Measurements from ENCODE around the gene SMCO2. TPM values are rescaled to one million over a fixed set of nuclear protein-coding genes. Genes with fewer than 3 reads are reported as not detected.

Gene SMCO2
- total RNA-seq, 1 experiment from 2014 or later = 0.20 TPM

GRCh38 chr12:27516625-27517024, 70.1 kb downstream of the SMCO2 start:
- no peak overlapping the region for H3K14ac ChIP-seq (ENCODE audit: insufficient read depth, low read length)
- no peak for TF ChIP-seq CTCF (conservative IDR thresholded peaks at IDR 0.05)
- no peak overlapping the region for H4K91ac ChIP-seq (ENCODE audit: insufficient read length, low read depth, low read length)
- Mint-ChIP-seq H3K36me3 (ENCODE audit: insufficient read depth in 1 of 3, low read depth in 3 of 3) (no peaks in the 10 kb centered on the region), H3K9me3 (no peaks in the 10 kb centered on the region), H3K4me1 (peaks cover 10 to 17% of the 10 kb centered on the region in 2 experiments), H3K4me3 (no peak overlapping the region), H3K27ac (no peak overlapping the region), H3K27me3 (ENCODE audit: low read depth) (peaks cover 9% of the 10 kb centered on the region)
- H3K23me2 ChIP-seq (ENCODE audit: insufficient read length, low read depth, low read length, poor library complexity, severe bottlenecking) = no peaks in the 10 kb centered on the region
- no peak overlapping the region for H2BK120ac ChIP-seq (ENCODE audit: low read depth, low read length, poor library complexity, severe bottlenecking)
- peaks cover 9% of the 10 kb centered on the region; the same call in 1 of the 2 replicates for H3K4me1 ChIP-seq (ENCODE audit: insufficient read depth, low read length)
- no peak overlapping the region for H2BK5ac ChIP-seq (ENCODE audit: insufficient read length, low read length)
- H3K4me2 ChIP-seq (ENCODE audit: insufficient read depth, insufficient read length, low read length) = no peak overlapping the region
- no peak overlapping the region for H2AK5ac ChIP-seq (ENCODE audit: insufficient read length, low read length)
- H3K79me2 ChIP-seq (ENCODE audit: insufficient read depth, low read length) = no peaks in the 10 kb centered on the region
- no peak overlapping the region for H4K5ac ChIP-seq (ENCODE audit: insufficient read length, low read depth, low read length)
- no peak overlapping the region for H2BK20ac ChIP-seq (ENCODE audit: low read depth, low read length, poor library complexity, severe bottlenecking)
- no peaks in the 10 kb centered on the region for H3K79me1 ChIP-seq (ENCODE audit: insufficient read depth, low read depth, low read length, poor library complexity, severe bottlenecking)
- H2BK12ac ChIP-seq (ENCODE audit: insufficient read length, low read depth, low read length) = no peak overlapping the region
- DNase-seq = no peak
- H4K20me1 ChIP-seq (ENCODE audit: control insufficient read depth, insufficient read depth, insufficient read length) = no peaks in the 10 kb centered on the region
- H3K18ac ChIP-seq (ENCODE audit: insufficient read length, low read depth, low read length) = no peak overlapping the region
- H2AFZ ChIP-seq (ENCODE audit: low read length) = no peak overlapping the region
- no CpG with 5 or more reads among the region's 4 CpGs for WGBS (ENCODE audit: extremely low coverage, insufficient read length, low lambda C conversion rate)
- no peak overlapping the region for H3T11ph ChIP-seq (ENCODE audit: low read length)
- no peaks in the 10 kb centered on the region for H3K9me3 ChIP-seq (ENCODE audit: control insufficient read depth, low read depth, low read length)
- no peak overlapping the region for H3K56ac ChIP-seq (ENCODE audit: insufficient read length, low read depth, low read length)
- no peaks in the 10 kb centered on the region for H3K27me3 ChIP-seq (ENCODE audit: insufficient read depth, low read length)
- no peak overlapping the region for H3K9ac ChIP-seq (ENCODE audit: extremely low read depth, insufficient read length, low read length)
- H3K23ac ChIP-seq (ENCODE audit: insufficient read length, low read depth, low read length) = no peak overlapping the region
- H3K27ac ChIP-seq (ENCODE audit: insufficient read length, low read depth, low read length) = no peak overlapping the region
- no peak overlapping the region for H2BK15ac ChIP-seq (ENCODE audit: low read depth, low read length)
- H4K8ac ChIP-seq (replicated peaks; ENCODE audit: insufficient read length, low read depth, low read length) = no peak overlapping the region
- H3K4ac ChIP-seq (ENCODE audit: low read depth, low read length) = no peak overlapping the region
